GM12801 (cell line): Measurements from ENCODE around the gene GSTM5.
"Not testable (repeated sequence)": the region's sequence is repeated elsewhere in the genome, so short reads cannot be mapped to it uniquely, and the experiment has no call there.

Source experiments
- TF ChIP-seq, protein P1 (sequence below): IDR thresholded peaks from one replicate; pipeline ENCODE4 v1.5.1; 2011; ENCODE audit warnings: control low read depth; ENCODE audit not compliant: insufficient read length; ENCODE audit errors: extremely low read depth

The GSTM5 gene

DNA sequence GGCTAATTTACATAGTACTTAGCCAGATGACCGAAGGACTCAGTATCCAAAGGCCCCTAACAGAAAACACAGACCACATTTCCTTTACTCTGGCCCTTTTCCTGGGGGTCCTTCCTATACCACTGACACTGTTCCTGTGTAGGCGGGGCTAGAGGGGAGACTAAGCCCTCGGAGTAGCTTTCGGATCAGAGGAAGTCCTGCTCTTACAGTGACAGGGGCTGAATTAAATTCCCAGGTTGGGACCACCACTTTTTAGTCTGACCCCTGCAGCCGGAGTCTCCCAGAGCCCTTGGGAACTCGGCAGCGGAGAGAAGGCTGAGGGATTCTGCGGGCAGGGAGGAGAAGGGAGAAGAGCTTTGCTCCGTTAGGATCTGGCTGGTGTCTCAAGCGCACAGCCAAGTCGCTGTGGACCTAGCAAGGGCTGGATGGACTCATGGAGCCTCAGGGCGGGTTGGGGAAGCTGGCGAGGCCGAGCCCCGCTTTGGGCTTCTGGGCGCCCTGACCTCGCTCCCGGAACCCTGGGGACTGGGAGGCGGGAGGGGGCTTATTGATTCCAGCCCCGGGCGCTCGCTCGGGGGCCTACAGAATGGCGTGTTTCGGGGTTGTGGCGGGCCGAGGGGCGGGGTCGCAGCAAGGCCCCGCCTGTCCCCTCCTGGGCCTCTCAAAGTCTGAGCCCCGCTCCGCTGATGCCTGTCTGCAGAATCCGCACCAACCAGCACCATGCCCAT is at the start of gene GSTM5:
Gene GSTM5 (plus strand): TSS at position 659 of the 728 bp plus-strand sequence. CDS start 62 bp downstream, at position 721.
- TF ChIP-seq, protein P1, sequence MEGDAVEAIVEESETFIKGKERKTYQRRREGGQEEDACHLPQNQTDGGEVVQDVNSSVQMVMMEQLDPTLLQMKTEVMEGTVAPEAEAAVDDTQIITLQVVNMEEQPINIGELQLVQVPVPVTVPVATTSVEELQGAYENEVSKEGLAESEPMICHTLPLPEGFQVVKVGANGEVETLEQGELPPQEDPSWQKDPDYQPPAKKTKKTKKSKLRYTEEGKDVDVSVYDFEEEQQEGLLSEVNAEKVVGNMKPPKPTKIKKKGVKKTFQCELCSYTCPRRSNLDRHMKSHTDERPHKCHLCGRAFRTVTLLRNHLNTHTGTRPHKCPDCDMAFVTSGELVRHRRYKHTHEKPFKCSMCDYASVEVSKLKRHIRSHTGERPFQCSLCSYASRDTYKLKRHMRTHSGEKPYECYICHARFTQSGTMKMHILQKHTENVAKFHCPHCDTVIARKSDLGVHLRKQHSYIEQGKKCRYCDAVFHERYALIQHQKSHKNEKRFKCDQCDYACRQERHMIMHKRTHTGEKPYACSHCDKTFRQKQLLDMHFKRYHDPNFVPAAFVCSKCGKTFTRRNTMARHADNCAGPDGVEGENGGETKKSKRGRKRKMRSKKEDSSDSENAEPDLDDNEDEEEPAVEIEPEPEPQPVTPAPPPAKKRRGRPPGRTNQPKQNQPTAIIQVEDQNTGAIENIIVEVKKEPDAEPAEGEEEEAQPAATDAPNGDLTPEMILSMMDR = not testable (repeated sequence)

DNA sequence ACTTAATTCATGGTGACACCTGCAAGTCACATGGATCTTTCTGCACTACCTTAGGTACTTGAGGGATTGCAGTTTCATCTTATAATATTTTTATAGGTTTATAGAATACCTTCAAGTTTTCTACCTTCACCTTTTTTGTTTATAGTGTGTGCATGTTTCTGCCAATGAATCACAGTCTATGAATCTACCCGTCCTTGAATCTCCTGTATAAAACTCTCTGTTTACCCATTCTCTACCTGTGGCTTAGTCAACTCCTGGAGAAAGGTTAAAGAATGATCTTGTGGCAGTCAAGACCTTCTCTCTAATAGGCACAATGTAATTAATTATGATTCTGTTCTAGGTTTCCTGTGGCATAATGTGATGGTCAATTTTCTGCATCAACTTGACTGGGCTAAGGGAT is 47.4 kb upstream of the GSTM5 start:
- TF ChIP-seq, protein P1 = no peak

DNA sequence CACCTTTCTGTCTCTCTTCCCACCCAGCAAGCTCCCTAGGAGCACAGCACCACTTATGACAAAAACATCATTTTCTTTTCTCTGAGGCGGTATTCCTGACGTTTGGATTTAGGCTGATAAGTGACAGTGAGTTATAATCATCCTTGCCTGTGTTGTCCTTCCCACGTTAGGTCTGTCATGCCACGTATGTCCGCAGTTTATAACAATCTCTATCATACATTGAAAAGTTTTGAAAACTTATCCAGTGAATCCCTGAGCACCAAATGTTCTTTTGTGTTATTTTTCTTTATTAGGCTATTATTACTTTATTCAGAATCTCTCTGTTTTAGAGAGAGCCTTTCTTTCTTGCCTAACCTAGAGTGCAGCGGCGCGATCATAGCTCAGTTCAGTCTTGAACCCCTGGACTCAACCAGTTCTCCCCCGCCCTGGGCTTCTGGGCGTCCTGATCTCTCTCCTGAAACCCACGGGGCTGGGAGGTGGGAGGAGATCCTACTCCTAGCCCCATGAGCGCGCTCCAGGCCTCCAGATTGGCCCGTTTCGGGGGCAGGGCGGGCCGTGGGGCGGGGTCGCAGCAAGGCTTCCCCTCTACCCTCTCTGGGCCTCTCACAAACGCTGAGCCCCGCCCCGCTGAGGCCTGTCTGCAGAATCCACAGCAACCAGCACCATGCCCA is 44.5 kb upstream of the GSTM5 start, which contains the start of gene GSTM2:
Gene GSTM2 (plus strand): TSS at position 606 of the 671 bp plus-strand sequence. CDS start 59 bp downstream, at position 665.
- TF ChIP-seq, protein P1 = no peak

DNA sequence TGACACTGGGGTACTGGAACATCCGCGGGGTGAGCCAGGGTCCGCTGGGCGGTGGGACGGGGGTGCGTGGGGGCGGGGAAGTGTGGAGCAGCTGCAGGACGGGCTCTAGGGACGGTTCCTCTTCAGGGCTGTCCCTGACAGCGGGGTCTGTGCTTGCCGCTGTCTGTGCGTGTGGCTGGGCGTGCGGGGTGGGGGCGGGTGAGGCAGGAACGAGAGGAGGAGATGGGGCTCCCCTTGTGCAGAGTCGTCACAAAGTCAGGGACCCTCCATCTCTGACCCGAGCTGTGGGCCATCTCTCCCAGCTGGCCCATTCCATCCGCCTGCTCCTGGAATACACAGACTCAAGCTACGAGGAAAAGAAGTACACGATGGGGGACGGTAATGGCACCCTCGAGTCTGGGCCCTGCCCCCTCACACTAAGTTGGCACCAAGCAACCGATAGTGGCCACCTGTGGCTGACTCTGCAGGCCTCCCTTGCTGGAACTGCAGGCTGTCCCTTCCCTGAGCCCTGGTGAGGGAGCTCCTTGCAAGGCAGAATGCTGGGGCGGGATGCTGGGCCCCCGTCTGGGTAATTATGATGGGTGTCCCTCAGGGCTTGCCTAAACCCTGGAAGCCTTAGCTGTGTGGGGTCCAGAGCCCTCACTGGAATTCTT is 43.8 kb upstream of the GSTM5 start:
- TF ChIP-seq, protein P1 = no peak

DNA sequence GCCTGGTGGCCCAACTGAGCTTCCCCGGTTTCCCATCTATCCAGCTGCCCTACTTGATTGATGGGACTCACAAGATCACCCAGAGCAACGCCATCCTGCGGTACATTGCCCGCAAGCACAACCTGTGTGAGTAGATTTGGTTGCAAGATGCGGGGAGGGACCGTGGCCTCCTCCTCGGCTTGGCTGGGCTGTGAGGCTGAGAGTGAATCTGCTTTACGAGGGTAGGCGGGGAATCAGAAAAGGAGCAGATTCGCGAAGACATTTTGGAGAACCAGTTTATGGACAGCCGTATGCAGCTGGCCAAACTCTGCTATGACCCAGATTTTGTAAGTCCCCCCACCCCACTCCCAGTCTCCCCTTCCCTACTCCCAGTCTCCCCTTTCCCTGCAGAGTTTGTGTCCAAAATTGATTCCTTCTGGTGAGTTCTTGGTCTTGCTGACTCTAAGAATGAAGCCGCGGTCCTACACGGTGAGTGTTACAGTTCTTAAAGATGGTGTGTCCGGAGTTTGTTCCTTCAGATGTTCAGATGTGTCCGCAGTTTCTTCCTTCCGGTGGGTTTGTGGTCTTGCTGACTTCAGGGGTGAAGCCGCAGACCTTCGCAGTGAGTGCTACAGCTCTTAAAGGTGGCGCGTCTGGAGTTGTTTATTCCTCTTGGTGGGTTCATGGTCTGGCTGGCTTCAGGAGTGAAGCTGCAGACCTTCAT is 42.7 kb upstream of the GSTM5 start:
- TF ChIP-seq, protein P1 = no peak

DNA sequence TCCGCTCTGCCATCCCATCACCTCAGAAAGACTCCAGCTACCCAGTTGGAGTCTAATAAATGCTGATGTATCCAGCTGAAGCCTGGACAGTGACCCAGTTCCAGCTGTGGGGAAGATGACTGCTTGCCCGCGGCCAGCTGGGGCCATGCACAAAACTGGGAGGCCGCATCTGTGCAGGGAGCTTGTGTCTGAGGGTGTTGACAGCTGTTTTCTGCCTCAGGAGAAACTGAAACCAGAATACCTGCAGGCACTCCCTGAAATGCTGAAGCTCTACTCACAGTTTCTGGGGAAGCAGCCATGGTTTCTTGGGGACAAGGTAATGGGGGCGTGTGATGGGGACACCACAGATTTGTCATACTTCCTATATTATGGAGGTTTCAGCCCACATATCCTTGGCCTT is 41.0 kb upstream of the GSTM5 start:
- TF ChIP-seq, protein P1 = no peak

DNA sequence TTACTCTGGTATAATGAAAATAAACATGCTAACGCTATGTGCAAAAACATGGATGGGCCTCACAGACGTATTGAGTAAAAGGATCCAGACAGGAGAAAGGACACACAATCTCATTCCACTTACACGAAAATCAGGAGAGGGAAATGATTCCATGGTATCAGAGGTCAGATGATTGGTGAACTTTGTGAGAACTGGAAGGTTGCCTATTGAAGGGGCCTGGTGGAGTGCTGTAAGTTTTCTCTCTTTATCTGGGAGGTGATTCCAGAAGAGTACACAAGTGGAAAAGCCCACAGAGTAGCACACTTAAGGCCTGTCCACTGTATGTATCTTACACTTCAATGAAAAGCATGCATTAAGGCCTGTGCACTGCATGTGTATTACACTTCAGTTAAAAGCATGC is 34.6 kb upstream of the GSTM5 start:
- TF ChIP-seq, protein P1 = no peak
